Karpas-422 (cell line): ENCODE data around the gene ZWILCH. TPM values are rescaled to one million over a fixed set of nuclear protein-coding genes. Genes with fewer than 3 reads are reported as not detected.
A peak's percentile ranks its signal among the peaks of the same experiment; 100 is the strongest.

Experiments
- DNase-seq: peaks from one replicate; pipeline ENCODE4 v3.0.0-alpha.2; 2015
- H2AFZ ChIP-seq: fragments of 200-600 bp; sonication (generic); 2 replicates; pipeline ENCODE4 v1.6.1; 2014; ENCODE audit warnings: antibody characterized with exemption, low read length, mixed read lengths
- H3K27ac ChIP-seq: fragments of 200-600 bp; sonication (generic); 2 replicates; pipeline ENCODE4 v1.5.1; 2014; ENCODE audit warnings: mild to moderate bottlenecking, low read length, moderate library complexity
- H3K27me3 ChIP-seq: fragments of 200-600 bp; sonication (generic); 2 replicates; pipeline ENCODE4 v1.6.1; 2014; ENCODE audit warnings: low read length, mixed read lengths
- H3K36me3 ChIP-seq: fragments of 200-600 bp; sonication (generic); 2 replicates; pipeline ENCODE4 v1.6.1; 2014; ENCODE audit warnings: low read length, mixed read lengths; ENCODE audit not compliant: insufficient read depth
- H3K4me1 ChIP-seq: fragments of 200-600 bp; sonication (generic); 2 replicates; pipeline ENCODE4 v1.6.1; 2014; ENCODE audit warnings: mild to moderate bottlenecking, low read length, mixed read lengths
- H3K4me2 ChIP-seq: fragments of 200-600 bp; sonication (generic); 2 replicates; pipeline ENCODE4 v1.6.1; 2014; ENCODE audit warnings: low read length, low read depth, mild to moderate bottlenecking; ENCODE audit not compliant: poor library complexity, severe bottlenecking
- H3K4me3 ChIP-seq: fragments of 200-600 bp; sonication (generic); 2 replicates; pipeline ENCODE4 v1.5.1; 2014; ENCODE audit warnings: mild to moderate bottlenecking, antibody characterized with exemption, low read length, mixed read lengths
- H3K79me2 ChIP-seq: fragments of 200-600 bp; sonication (generic); 2 replicates; pipeline ENCODE4 v1.6.1; 2014; ENCODE audit warnings: mild to moderate bottlenecking, low read length, mixed read lengths
- H3K9ac ChIP-seq: fragments of 200-600 bp; sonication (generic); 2 replicates; pipeline ENCODE4 v1.6.0; 2014; ENCODE audit warnings: low read length
- H3K9me2 ChIP-seq: fragments of 200-600 bp; sonication (generic), shearing (Covaris generic); replicated peaks from 2 replicates; pipeline ENCODE4 v1.6.0; 2014; ENCODE audit warnings: mild to moderate bottlenecking, low read length, moderate library complexity; ENCODE audit not compliant: insufficient read depth
- H3K9me3 ChIP-seq: fragments of 300-700, 200-600 bp; sonication (generic); 2 replicates; pipeline ENCODE4 v1.6.1; 2014; ENCODE audit warnings: low read length, mixed read lengths
- H4K20me1 ChIP-seq: fragments of 200-600 bp; sonication (generic); 2 replicates; pipeline ENCODE4 v1.6.1; 2014; ENCODE audit warnings: mild to moderate bottlenecking, antibody characterized with exemption, low read length, low read depth; ENCODE audit not compliant: insufficient read depth
- total RNA-seq: library from RNA; depleted of rRNA; stranded (reverse); fragments of >200 nt; shearing (Covaris generic); gene quantifications from 2 replicates; pipeline ENCODE4 v1.2.3, GENCODE V29; 2014; ENCODE audit warnings: low replicate concordance

Gene ZWILCH
- total RNA-seq, 1 experiment from 2014 or later = 20.8 TPM

DNA sequence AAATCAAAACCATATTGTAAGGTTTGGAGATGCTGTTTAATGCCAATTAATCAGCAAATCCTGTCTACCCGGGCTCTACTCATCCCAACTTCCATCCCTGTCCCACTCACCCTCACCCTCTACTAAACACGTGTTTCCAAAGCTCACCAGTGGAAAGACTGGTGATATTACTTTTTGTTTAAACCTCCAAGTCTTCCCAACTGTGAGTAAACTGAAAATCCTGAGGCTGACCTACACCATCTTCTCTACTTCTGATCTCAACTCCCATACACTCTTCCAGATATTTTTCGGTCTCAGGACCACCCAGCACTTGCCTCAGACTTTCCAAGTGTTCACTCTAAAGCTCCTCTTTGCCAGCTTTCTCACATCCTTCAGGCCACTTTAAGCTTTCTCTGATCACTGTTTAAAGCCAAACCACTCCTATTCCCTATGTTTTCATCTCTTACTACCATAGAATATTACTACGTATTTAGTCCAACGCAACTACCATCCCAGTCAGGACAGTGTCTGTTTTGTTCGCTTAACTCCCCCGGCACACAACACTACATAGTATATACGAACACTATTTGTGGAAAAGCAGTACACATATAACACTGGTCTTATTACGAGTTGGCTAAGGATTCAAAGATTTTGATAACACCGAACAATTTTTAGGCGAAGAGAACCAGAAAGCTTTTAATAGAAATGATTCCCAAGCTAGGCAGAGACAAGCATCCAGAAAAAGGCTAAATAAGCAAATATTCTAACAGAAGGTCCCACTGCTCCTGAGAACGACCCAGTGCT lies 1.2 kb upstream of the ZWILCH start:
- peaks cover 41% of the 10 kb centered on the region for H3K4me1 ChIP-seq
- H3K9ac ChIP-seq = peak overlapping the region; percentile 90
- peak overlapping the region; percentile 89 for H3K4me2 ChIP-seq
- no peak overlapping the region for H2AFZ ChIP-seq
- no peaks in the 10 kb centered on the region for H3K27me3 ChIP-seq
- H3K9me3 ChIP-seq = no peaks in the 10 kb centered on the region
- H3K79me2 ChIP-seq = peaks cover 70% of the 10 kb centered on the region
- peaks cover 37% of the 10 kb centered on the region for H3K36me3 ChIP-seq
- H3K9me2 ChIP-seq = no peaks in the 10 kb centered on the region
- peak; percentile 50 for DNase-seq
- H4K20me1 ChIP-seq = peaks cover 32% of the 10 kb centered on the region
- H3K27ac ChIP-seq = peak overlapping the region; percentile 86
- peak overlapping the region; percentile 83 for H3K4me3 ChIP-seq

DNA sequence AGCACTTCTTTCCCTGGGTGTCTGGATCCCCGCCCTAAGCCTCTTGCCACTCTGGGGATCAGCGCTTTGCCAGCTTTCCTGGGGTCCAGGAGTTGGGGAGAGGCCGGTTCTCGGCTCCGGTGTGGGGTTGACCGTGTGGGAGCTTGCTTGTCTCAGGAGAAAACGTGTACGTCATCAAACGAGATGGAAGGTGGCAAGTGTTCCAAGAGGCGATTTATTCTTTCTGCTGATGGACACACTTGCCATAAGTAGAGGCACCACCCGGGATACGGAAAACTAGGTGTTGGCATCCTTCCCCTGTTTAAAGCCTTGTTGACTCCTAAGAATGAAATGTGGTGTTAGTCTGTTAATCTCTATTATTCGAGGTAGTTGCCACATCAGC lies 295 bp downstream of the ZWILCH start:
- Histone ChIP-seq H3K36me3 (peaks cover 44% of the 10 kb centered on the region), H3K9me2 (no peaks in the 10 kb centered on the region), H3K4me3 (peak overlapping the region; percentile 83), H3K79me2 (peaks cover 75% of the 10 kb centered on the region), H4K20me1 (peaks cover 32% of the 10 kb centered on the region), H3K9ac (peak overlapping the region; percentile 90), H2AFZ (peak overlapping the region; percentile 81; the same call in 1 of the 2 replicates), H3K27ac (peak overlapping the region; percentile 86), H3K4me2 (peak overlapping the region; percentile 89), H3K9me3 (no peaks in the 10 kb centered on the region), H3K27me3 (no peaks in the 10 kb centered on the region), H3K4me1 (peaks cover 41% of the 10 kb centered on the region)
- DNase-seq = no peak

- H2AFZ ChIP-seq = no peak overlapping the region
- H3K79me2 ChIP-seq = peaks cover 79% of the 10 kb centered on the region
- H3K4me2 ChIP-seq = peak overlapping the region; percentile 89
- H3K4me1 ChIP-seq = peaks cover 41% of the 10 kb centered on the region
- H3K36me3 ChIP-seq = peaks cover 45% of the 10 kb centered on the region
- peak; percentile 44 for DNase-seq
- H3K9ac ChIP-seq = peak overlapping the region; percentile 90
- peak overlapping the region; percentile 83 for H3K4me3 ChIP-seq
- H4K20me1 ChIP-seq = peaks cover 32% of the 10 kb centered on the region
- peak overlapping the region; percentile 86 for H3K27ac ChIP-seq
- no peaks in the 10 kb centered on the region for H3K9me3 ChIP-seq
- no peaks in the 10 kb centered on the region for H3K27me3 ChIP-seq
- no peaks in the 10 kb centered on the region for H3K9me2 ChIP-seq
These were observed 692 bp downstream of the ZWILCH start for GRCh38 chr15:66505818-66506217.

GRCh38 chr15:66508293-66508883 lies 3.3 kb downstream of the ZWILCH start:
- H3K79me2 ChIP-seq = peaks cover 68% of the 10 kb centered on the region
- no peak overlapping the region for H2AFZ ChIP-seq
- H3K4me3 ChIP-seq = no peak overlapping the region
- H3K4me2 ChIP-seq = no peak overlapping the region
- no peaks in the 10 kb centered on the region for H3K9me3 ChIP-seq
- no peaks in the 10 kb centered on the region for H3K27me3 ChIP-seq
- H3K4me1 ChIP-seq = peaks cover 22% of the 10 kb centered on the region
- peaks cover 8% of the 10 kb centered on the region for H4K20me1 ChIP-seq
- peak; percentile 39 for DNase-seq
- H3K9me2 ChIP-seq = no peaks in the 10 kb centered on the region
- H3K9ac ChIP-seq = no peak overlapping the region
- no peak overlapping the region for H3K27ac ChIP-seq
- H3K36me3 ChIP-seq = peaks cover 19% of the 10 kb centered on the region

DNA sequence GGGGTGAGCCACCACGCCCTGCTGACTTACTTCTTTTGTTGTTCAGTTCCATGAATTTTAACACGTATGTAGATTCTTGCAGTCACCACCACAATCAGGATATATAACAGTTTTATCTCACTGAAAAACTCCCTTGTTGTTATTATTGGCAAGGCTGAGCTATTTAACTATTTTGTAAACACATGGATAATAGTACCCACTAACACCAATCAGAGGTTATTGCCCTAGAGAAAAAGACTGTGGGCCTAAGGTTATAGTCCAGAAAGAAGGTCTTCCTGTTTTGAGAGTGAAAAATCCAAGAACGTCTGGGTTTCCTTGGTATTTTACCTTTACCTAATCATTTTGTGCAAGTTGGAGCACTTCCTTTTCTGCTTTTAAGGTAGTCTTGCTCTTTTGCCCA lies 9.5 kb downstream of the ZWILCH start:
- no peaks in the 10 kb centered on the region for H3K9me3 ChIP-seq
- H4K20me1 ChIP-seq = no peaks in the 10 kb centered on the region
- H3K4me3 ChIP-seq = no peak overlapping the region
- H2AFZ ChIP-seq = no peak overlapping the region
- H3K4me2 ChIP-seq = no peak overlapping the region
- no peak overlapping the region for H3K9ac ChIP-seq
- H3K9me2 ChIP-seq = no peaks in the 10 kb centered on the region
- no peak for DNase-seq
- peaks cover 3% of the 10 kb centered on the region; the same call in 1 of the 2 replicates for H3K4me1 ChIP-seq
- H3K79me2 ChIP-seq = peaks cover 16% of the 10 kb centered on the region
- H3K27ac ChIP-seq = no peak overlapping the region
- H3K36me3 ChIP-seq = peaks cover 24% of the 10 kb centered on the region
- H3K27me3 ChIP-seq = no peaks in the 10 kb centered on the region

DNA sequence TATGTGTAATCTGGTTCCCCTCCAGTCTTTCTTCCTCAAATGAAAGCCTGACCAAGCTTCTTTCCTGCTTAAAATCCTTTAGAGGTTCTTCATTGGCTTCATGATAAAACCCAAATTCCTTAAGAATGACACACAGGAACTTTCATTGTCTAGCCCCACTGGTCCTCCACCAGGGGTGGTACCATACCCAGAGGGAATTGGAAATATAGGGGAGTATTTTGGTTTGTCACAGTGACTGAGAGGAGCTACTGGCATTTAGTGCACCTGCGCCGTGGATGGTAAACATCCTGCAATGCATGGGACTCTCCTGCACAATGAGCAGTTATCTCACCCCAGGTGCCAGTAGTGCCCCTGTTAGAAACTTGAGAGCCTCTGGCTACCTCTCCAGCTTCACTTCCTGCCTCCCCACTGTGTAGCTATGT lies 10.8 kb downstream of the ZWILCH start:
- no peak overlapping the region for H3K4me2 ChIP-seq
- no peak overlapping the region for H2AFZ ChIP-seq
- no peak overlapping the region for H3K27ac ChIP-seq
- H3K36me3 ChIP-seq = peaks cover 22% of the 10 kb centered on the region
- no peak overlapping the region for H3K9ac ChIP-seq
- no peaks in the 10 kb centered on the region for H3K9me3 ChIP-seq
- no peak overlapping the region for H3K4me3 ChIP-seq
- no peaks in the 10 kb centered on the region for H3K27me3 ChIP-seq
- H3K4me1 ChIP-seq = peaks cover 3% of the 10 kb centered on the region; the same call in 1 of the 2 replicates
- peaks cover 12% of the 10 kb centered on the region for H3K79me2 ChIP-seq
- H3K9me2 ChIP-seq = no peaks in the 10 kb centered on the region
- no peak for DNase-seq
- no peaks in the 10 kb centered on the region for H4K20me1 ChIP-seq

- Histone ChIP-seq H3K9me2 (no peaks in the 10 kb centered on the region), H3K4me1 (no peaks in the 10 kb centered on the region)
- DNase-seq = no peak
These were observed 18.8 kb downstream of the ZWILCH start for GRCh38 chr15:66523926-66524325.

DNA sequence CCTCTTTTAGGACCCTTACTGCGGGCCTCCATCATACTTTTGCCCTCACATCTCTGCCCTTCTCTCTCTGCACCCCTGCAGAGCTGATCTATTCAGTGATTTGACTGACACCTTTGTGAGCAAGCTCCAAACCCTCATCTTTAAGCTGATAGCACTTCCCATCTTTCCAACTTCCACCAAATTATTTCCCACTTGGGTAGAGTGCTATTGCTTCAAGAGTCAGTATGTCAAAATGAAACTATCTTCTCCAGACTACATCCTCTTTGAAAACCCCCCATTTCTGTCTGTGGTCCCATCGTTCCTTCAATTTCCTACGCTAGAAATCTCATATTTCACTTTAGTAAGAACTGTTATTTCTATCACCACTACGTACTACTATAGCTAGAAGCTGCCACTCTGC lies 19.7 kb downstream of the ZWILCH start:
- no peak overlapping the region for H3K4me3 ChIP-seq
- H3K27me3 ChIP-seq = no peaks in the 10 kb centered on the region
- no peaks in the 10 kb centered on the region for H3K9me3 ChIP-seq
- no peak overlapping the region for H3K9ac ChIP-seq
- no peak overlapping the region for H2AFZ ChIP-seq
- H3K79me2 ChIP-seq = peaks cover 14% of the 10 kb centered on the region
- peaks cover 36% of the 10 kb centered on the region; the same call in 1 of the 2 replicates for H3K36me3 ChIP-seq
- H4K20me1 ChIP-seq = no peaks in the 10 kb centered on the region
- no peak overlapping the region for H3K27ac ChIP-seq
- H3K4me1 ChIP-seq = no peaks in the 10 kb centered on the region
- H3K9me2 ChIP-seq = no peaks in the 10 kb centered on the region
- no peak for DNase-seq
- H3K4me2 ChIP-seq = no peak overlapping the region

More at GRCh38 chr15:66523926-66524325, 18.8 kb downstream of the ZWILCH start:
- no peak overlapping the region for H3K4me2 ChIP-seq
- no peak overlapping the region for H2AFZ ChIP-seq
- H3K27ac ChIP-seq = no peak overlapping the region
- H3K9me3 ChIP-seq = no peaks in the 10 kb centered on the region
- no peaks in the 10 kb centered on the region for H4K20me1 ChIP-seq
- H3K79me2 ChIP-seq = peaks cover 14% of the 10 kb centered on the region
- H3K4me3 ChIP-seq = no peak overlapping the region
- H3K27me3 ChIP-seq = no peaks in the 10 kb centered on the region
- H3K36me3 ChIP-seq = peaks cover 30% of the 10 kb centered on the region; the same call in 1 of the 2 replicates
- no peak overlapping the region for H3K9ac ChIP-seq
